Stimulated activated CD4-positive, alpha-beta T cell treated with anti-CD3 and anti-CD28 coated beads, Interleukin-15, amount 100 ng/mL, for 24 hours (primary cell): ENCODE results near the gene PLEKHH1.

Source experiments
- DNase-seq: peaks from one replicate; pipeline ENCODE4 v3.0.0-alpha.2; 2020

PLEKHH1 gene

GRCh38 chr14:67569651-67570290, 36.7 kb downstream of the PLEKHH1 start:
- DNase-seq = no peak

- no peak for DNase-seq
Measured at GRCh38 chr14:67570453-67570852, 37.4 kb downstream of the PLEKHH1 start.

- peak; percentile 79 for DNase-seq
Measured at GRCh38 chr14:67571275-67571990, 38.3 kb downstream of the PLEKHH1 start.

GRCh38 chr14:67571991-67572323, 38.9 kb downstream of the PLEKHH1 start:
- DNase-seq = no peak

- no peak for DNase-seq
Measured at GRCh38 chr14:67572608-67573007, 39.5 kb downstream of the PLEKHH1 start.

GRCh38 chr14:67573228-67574010, 40.3 kb downstream of the PLEKHH1 start:
- no peak for DNase-seq

GRCh38 chr14:67574156-67574555, 41.1 kb downstream of the PLEKHH1 start:
- no peak for DNase-seq

GRCh38 chr14:67574806-67575205, 41.7 kb downstream of the PLEKHH1 start:
- no peak for DNase-seq

- no peak for DNase-seq
Measured at GRCh38 chr14:67575684-67576083, 42.6 kb downstream of the PLEKHH1 start.

- no peak for DNase-seq
Measured at GRCh38 chr14:67576216-67576955, 43.3 kb downstream of the PLEKHH1 start.

GRCh38 chr14:67577181-67577808, 44.2 kb downstream of the PLEKHH1 start:
- no peak for DNase-seq

- no peak for DNase-seq
Measured at GRCh38 chr14:67577909-67578749, 45.0 kb downstream of the PLEKHH1 start.

- no peak for DNase-seq
Measured at GRCh38 chr14:67579040-67579439, 46.0 kb downstream of the PLEKHH1 start.

GRCh38 chr14:67579636-67580035, 46.5 kb downstream of the PLEKHH1 start:
- no peak for DNase-seq

GRCh38 chr14:67580336-67581171, 47.5 kb downstream of the PLEKHH1 start:
- DNase-seq = no peak

- no peak for DNase-seq
Measured at GRCh38 chr14:67581643-67582042, 48.6 kb downstream of the PLEKHH1 start.

GRCh38 chr14:67582061-67582460, 49.0 kb downstream of the PLEKHH1 start:
- DNase-seq = no peak

- peak; percentile 26 for DNase-seq
Measured at GRCh38 chr14:67583711-67584644, 50.9 kb downstream of the PLEKHH1 start.

- no peak for DNase-seq
Measured at GRCh38 chr14:67584978-67585377, 51.9 kb downstream of the PLEKHH1 start.

- no peak for DNase-seq
Measured at GRCh38 chr14:67586369-67586768, 53.3 kb downstream of the PLEKHH1 start.
